Ovary (tissue), 9 donors: ENCODE data around the gene KLHL30. TPM values are rescaled to one million over a fixed set of nuclear protein-coding genes. Genes with fewer than 3 reads are reported as not detected.
A peak's percentile ranks its signal among the peaks of the same experiment; 100 is the strongest.

Experiments
- DNase-seq, 5 donors: peaks; one replicate each; pipeline ENCODE4 v3.0.0-alpha.2; 2019 to 2020
- H3K27ac ChIP-seq, 2 donors: fragments of 200-600 bp; one replicate each; pipeline versions ENCODE4 v1.5.1 to v1.8.0; 2019 to 2022
- H3K27me3 ChIP-seq: fragments of 200-600 bp; one replicate; pipeline ENCODE4 v1.8.0; 2022
- H3K36me3 ChIP-seq: fragments of 200-600 bp; sonication (generic); one replicate; pipeline ENCODE4 v1.5.1; 2019
- H3K4me1 ChIP-seq: one replicate; pipeline ENCODE4 v1.8.1; 2013; ENCODE audit warnings: mild to moderate bottlenecking, moderate library complexity; ENCODE audit not compliant: insufficient read depth
- H3K4me3 ChIP-seq: fragments of 200-600 bp; sonication (generic); one replicate; pipeline ENCODE4 v1.5.1; 2017
- H3K9me3 ChIP-seq, 2 donors: fragments of 200-600 bp in 1 of 2; sonication (generic) in 1 of 2; one replicate each; pipeline versions ENCODE4 v1.5.1 to v1.8.1; 2013 to 2019; ENCODE audit warnings: mild to moderate bottlenecking in 1 of 2, moderate library complexity in 1 of 2
- CTCF ChIP-seq, 3 donors: fragments of 450-650 bp in 2 of 3; fragments of 200-600 bp in 1 of 3; IDR thresholded peaks; one replicate each; pipeline versions ENCODE4 v1.5.1 to v1.8.0; 2016 to 2022; ENCODE audit warnings: antibody characterized with exemption in 3 of 3, mild to moderate bottlenecking in 1 of 3
- EP300 ChIP-seq: sonication (generic); formaldehyde crosslinking; IDR thresholded peaks from one replicate; pipeline ENCODE4 v1.6.1; 2017; ENCODE audit warnings: antibody characterized with exemption
- POLR2A ChIP-seq: fragments of 450-650 bp; IDR thresholded peaks from one replicate; pipeline ENCODE4 v1.6.1; 2017; ENCODE audit warnings: antibody characterized with exemption, mild to moderate bottlenecking, moderate library complexity
- WGBS, 3 donors: extraction: QIAGEN DNeasy Blood & Tissue Kit in 1 of 3; methylation state at CpG; one replicate each; pipeline versions ENCODE4 v1.1.5 to v1.1.7; 2013 to 2017; 5-methylcytosine and 5-hydroxymethylcytosine counted together
- intact Hi-C, 4 donors: fragments of 100-400 bp; cut with DNase I; formaldehyde crosslinking; loops; one replicate each; pipeline versions ENCODE4 v1.11.0 to v1.15.1; 2022 to 2023
- polyA plus RNA-seq, 2 donors: library from polyadenylated mRNA; stranded (reverse); fragments of 200-250 nt in 1 of 2; fragments of 350-450 nt in 1 of 2; fragmentation: Illumina TruSeq in 1 of 2; extraction: RNeasy Lipid Tissue Mini Kit (QIAGEN cat#74804) in 1 of 2; gene quantifications; one replicate each; pipeline ENCODE4 v1.2.3, GENCODE V29; 2013 to 2014
- total RNA-seq, 7 donors: library from RNA; depleted of rRNA in 2 of 7; stranded (reverse); fragments of >200 nt in 2 of 7; fragmentation: NEBNext Ultra II Directional in 3 of 7; extraction: Animal tissue kit (Norgen Biotek cat#: 25700) in 3 of 7; gene quantifications; one replicate each; pipeline versions ENCODE4 v1.1.0 to v1.2.4, GENCODE V29; 2016 to 2023
- donor health status: DM: no; HTN: no; CAD: no; lungs with moderate emphysema.
- donor health status: DM: no; HTN: no; CAD: no.
- donor health status: Bipolar disorder and iron deficiency.
- donor health status: DM: yes; HTN: yes; CAD: no.
- donor health status: DM: no; HTN: no; CAD: no.
- donor health status: DM: yes; HTN: yes; CAD: no.

The KLHL30 gene
- total and polyA plus RNA-seq, 9 donors, result 0.08 to 0.74 (median 0.24) TPM; not detected in 1

- Histone ChIP-seq H3K9me3 (no peaks in the 10 kb centered on the region), H3K27ac (no peak overlapping the region), H3K27me3 (no peaks in the 10 kb centered on the region), H3K36me3 (no peaks in the 10 kb centered on the region), H3K4me3 (no peak overlapping the region), H3K4me1 (no peaks in the 10 kb centered on the region)
- DNase-seq, result peak in 3 of 5 donors; percentile 9 to 24 (median 11)
- no peak for TF ChIP-seq CTCF (IDR thresholded peaks at IDR 0.05)
- no peak for TF ChIP-seq EP300
- TF ChIP-seq POLR2A, result no peak
- 77 to 85% (median 80%) methylated on average over 28 of the region's 28 CpGs for WGBS, 3 donors
- intact Hi-C loops, result no loop called here
Measured at GRCh38 chr2:238105506-238106338, 32.7 kb upstream of the KLHL30 start.

DNA sequence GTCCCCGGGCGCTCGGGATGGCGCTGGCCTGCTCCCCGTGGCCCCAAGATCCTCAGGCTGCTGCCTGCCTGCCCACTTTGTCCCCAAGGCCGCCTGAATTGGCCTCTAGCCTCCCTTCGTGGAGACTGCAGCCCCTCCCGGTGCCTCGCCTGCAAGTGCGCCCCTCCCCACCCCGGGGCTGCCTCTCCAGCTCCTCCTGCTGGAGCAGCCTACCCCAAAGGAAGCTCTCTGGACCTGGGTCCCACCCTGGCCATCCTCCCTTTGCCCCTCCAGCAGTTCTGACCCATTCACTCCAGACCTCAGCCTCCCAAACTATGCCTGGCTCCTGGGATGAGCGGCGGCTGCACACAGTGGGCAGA lies 32.1 kb upstream of the KLHL30 start:
- no peak overlapping the region for H3K27ac ChIP-seq
- intact Hi-C loops, result no loop called here
- H3K4me3 ChIP-seq, result no peak overlapping the region
- no peaks in the 10 kb centered on the region for H3K27me3 ChIP-seq
- H3K4me1 ChIP-seq, result no peaks in the 10 kb centered on the region
- WGBS, 3 donors, result 70 to 85% (median 78%) methylated on average over 13 of the region's 13 CpGs
- peak in 1 of 5 donors; percentile 10 for DNase-seq
- no peaks in the 10 kb centered on the region for H3K36me3 ChIP-seq
- TF ChIP-seq POLR2A (no peak), EP300 (no peak), CTCF (IDR thresholded peaks at IDR 0.05) (no peak)
- H3K9me3 ChIP-seq, result no peaks in the 10 kb centered on the region

DNA sequence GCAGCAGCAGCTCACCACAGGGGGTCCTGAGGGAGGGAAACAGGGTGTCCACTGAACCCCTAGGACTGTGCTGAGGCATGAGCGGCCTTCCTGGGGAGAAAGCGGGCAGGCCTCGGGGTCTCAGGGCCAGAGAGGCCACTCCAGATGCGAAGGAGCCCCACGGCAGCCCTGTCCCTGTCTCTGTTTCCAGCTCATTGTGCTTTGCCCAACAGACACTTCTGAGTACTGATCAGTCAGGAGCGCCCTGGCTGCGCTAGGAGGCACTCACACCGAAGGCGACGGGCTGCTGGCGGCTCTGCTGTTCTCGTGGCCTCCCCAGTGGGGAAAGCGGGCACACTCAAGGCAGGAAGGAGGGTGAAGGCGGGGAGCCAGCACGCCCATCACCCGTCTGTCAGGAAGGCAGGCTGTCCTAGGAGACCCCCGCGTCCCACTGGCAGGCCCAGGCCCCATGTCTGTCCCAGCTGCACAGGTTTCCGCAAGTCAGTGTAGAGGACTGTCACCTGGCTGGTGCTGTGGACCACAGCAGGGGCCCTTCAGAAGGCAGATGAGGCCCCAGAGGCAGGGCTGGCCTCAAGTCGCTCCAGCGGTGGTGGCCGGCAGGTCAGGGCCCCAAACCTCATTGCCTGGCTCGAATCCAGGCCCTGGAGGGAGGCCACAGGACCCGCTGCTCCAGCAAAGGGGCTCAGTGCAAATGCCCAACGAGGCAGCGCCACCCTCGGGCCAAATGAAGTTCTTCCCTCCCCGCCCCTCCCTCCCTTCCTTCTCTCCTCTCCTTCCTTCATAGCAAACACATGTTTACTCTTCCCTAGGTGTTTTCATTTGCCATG lies 31.6 kb upstream of the KLHL30 start:
- TF ChIP-seq POLR2A, result no peak
- TF ChIP-seq CTCF (IDR thresholded peaks at IDR 0.05), result no peak
- TF ChIP-seq EP300, result no peak
- no peak overlapping the region for H3K27ac ChIP-seq
- WGBS, 3 donors, result 76 to 81% (median 77%) methylated on average over 23 to 28 of the region's 28 CpGs
- H3K4me3 ChIP-seq, result no peak overlapping the region
- intact Hi-C loops, result no loop called here
- H3K4me1 ChIP-seq, result no peaks in the 10 kb centered on the region
- H3K27me3 ChIP-seq, result no peaks in the 10 kb centered on the region
- no peaks in the 10 kb centered on the region for H3K9me3 ChIP-seq
- peak in 3 of 5 donors; percentile 13 to 27 (median 16) for DNase-seq
- H3K36me3 ChIP-seq, result no peaks in the 10 kb centered on the region

GRCh38 chr2:238107525-238108422 lies 30.7 kb upstream of the KLHL30 start:
- intact Hi-C loops, result no loop called here
- peak in 3 of 5 donors; percentile 11 to 24 (median 14) for DNase-seq
- Histone ChIP-seq H3K27me3 (no peaks in the 10 kb centered on the region), H3K4me3 (no peak overlapping the region), H3K27ac (no peak overlapping the region), H3K36me3 (no peaks in the 10 kb centered on the region), H3K9me3 (no peaks in the 10 kb centered on the region), H3K4me1 (no peaks in the 10 kb centered on the region)
- TF ChIP-seq POLR2A (no peak), CTCF (IDR thresholded peaks at IDR 0.05) (no peak), EP300 (no peak)
- WGBS, 3 donors, result 82 to 88% (median 87%) methylated on average over 28 of the region's 28 CpGs
